Colon (tissue), 2 donors: Measurements from ENCODE around the gene CPNE7.

Experiments used
- FAIRE-seq: peaks from 2 replicates; lab custom pipeline; 2012; peaks lifted over from hg19 to GRCh38; lab: Jason Lieb, UNC
- donor health status: control.
- donor health status: control.

The CPNE7 gene

GRCh38 chr16:89549007-89549700 is 26.4 kb upstream of the CPNE7 start:
- FAIRE-seq = no peak

- no peak for FAIRE-seq
These were observed 25.0 kb upstream of the CPNE7 start for GRCh38 chr16:89550421-89551007.

- no peak for FAIRE-seq
These were observed 23.2 kb upstream of the CPNE7 start for GRCh38 chr16:89552329-89552728.

GRCh38 chr16:89552913-89553312 is 22.6 kb upstream of the CPNE7 start:
- no peak for FAIRE-seq

GRCh38 chr16:89553733-89554132 is 21.8 kb upstream of the CPNE7 start:
- no peak for FAIRE-seq

- FAIRE-seq = no peak
These were observed 21.2 kb upstream of the CPNE7 start for GRCh38 chr16:89554343-89554742.

- no peak for FAIRE-seq
These were observed 20.3 kb upstream of the CPNE7 start for GRCh38 chr16:89555265-89555664.

GRCh38 chr16:89555780-89556179 is 19.8 kb upstream of the CPNE7 start:
- FAIRE-seq = no peak

- FAIRE-seq = no peak
These were observed 18.5 kb upstream of the CPNE7 start for GRCh38 chr16:89556750-89557689.

- FAIRE-seq = no peak
These were observed 17.7 kb upstream of the CPNE7 start for GRCh38 chr16:89557690-89558490.

- no peak for FAIRE-seq
These were observed 15.0 kb upstream of the CPNE7 start, which contains the start of gene RPL13 for GRCh38 chr16:89560378-89561141. Gene RPL13, plus strand, starts transcription at chr16:89560682. Its CDS starts 278 bp downstream, at chr16:89560960.

GRCh38 chr16:89561142-89561883 is 14.2 kb upstream of the CPNE7 start:
- no peak for FAIRE-seq

GRCh38 chr16:89561884-89562599 is 13.5 kb upstream of the CPNE7 start:
- FAIRE-seq = no peak

GRCh38 chr16:89562939-89563338 is 12.6 kb upstream of the CPNE7 start:
- no peak for FAIRE-seq

GRCh38 chr16:89563639-89564392 is 11.7 kb upstream of the CPNE7 start:
- no peak for FAIRE-seq

GRCh38 chr16:89564476-89565255 is 10.9 kb upstream of the CPNE7 start:
- no peak for FAIRE-seq

- FAIRE-seq = no peak
These were observed 10.4 kb upstream of the CPNE7 start for GRCh38 chr16:89565256-89565505.

- no peak for FAIRE-seq
These were observed 9.8 kb upstream of the CPNE7 start for GRCh38 chr16:89565506-89566372.
